Measurements from ENCODE around the gene LPIN1.

The LPIN1 gene

GRCh38 chr2:11746376-11746806 lies at the start of gene LPIN1:
Gene LPIN1, plus strand, starts transcription at chr2:11746632. Its CDS starts 18,910 bp downstream, at chr2:11765542.
- peak; percentile 63 to 82 for DNase-seq (ENCODE audit: extremely low read depth in 1 of 2, low read depth in 1 of 2)

GRCh38 chr2:11696736-11697102 lies 49.7 kb upstream of the LPIN1 start:
- DNase-seq (ENCODE audit: extremely low read depth in 1 of 2, low read depth in 1 of 2): no peak

- no peak for DNase-seq (ENCODE audit: extremely low read depth in 1 of 2, low read depth in 1 of 2)
Observed at GRCh38 chr2:11697103-11697871, 49.1 kb upstream of the LPIN1 start.

- DNase-seq (ENCODE audit: extremely low read depth in 1 of 2, low read depth in 1 of 2): no peak
Observed at GRCh38 chr2:11698009-11698922, 48.2 kb upstream of the LPIN1 start.

GRCh38 chr2:11699686-11700670 lies 46.5 kb upstream of the LPIN1 start:
- DNase-seq (ENCODE audit: extremely low read depth in 1 of 2, low read depth in 1 of 2): no peak

- DNase-seq (ENCODE audit: extremely low read depth in 1 of 2, low read depth in 1 of 2): no peak
Observed at GRCh38 chr2:11701206-11701605, 45.2 kb upstream of the LPIN1 start.

GRCh38 chr2:11701751-11702301 lies 44.6 kb upstream of the LPIN1 start:
- no peak for DNase-seq (ENCODE audit: extremely low read depth in 1 of 2, low read depth in 1 of 2)

GRCh38 chr2:11702946-11703345 lies 43.5 kb upstream of the LPIN1 start:
- no peak for DNase-seq (ENCODE audit: extremely low read depth in 1 of 2, low read depth in 1 of 2)

GRCh38 chr2:11703700-11704099 lies 42.7 kb upstream of the LPIN1 start:
- no peak for DNase-seq (ENCODE audit: extremely low read depth in 1 of 2, low read depth in 1 of 2)

- no peak for DNase-seq (ENCODE audit: extremely low read depth in 1 of 2, low read depth in 1 of 2)
Observed at GRCh38 chr2:11705063-11705462, 41.4 kb upstream of the LPIN1 start.

GRCh38 chr2:11705711-11706110 lies 40.7 kb upstream of the LPIN1 start:
- DNase-seq (ENCODE audit: extremely low read depth in 1 of 2, low read depth in 1 of 2): no peak

- DNase-seq (ENCODE audit: extremely low read depth in 1 of 2, low read depth in 1 of 2): no peak
Observed at GRCh38 chr2:11708106-11708505, 38.3 kb upstream of the LPIN1 start.

GRCh38 chr2:11709293-11709692 lies 37.1 kb upstream of the LPIN1 start:
- DNase-seq (ENCODE audit: extremely low read depth in 1 of 2, low read depth in 1 of 2): no peak

- DNase-seq (ENCODE audit: extremely low read depth in 1 of 2, low read depth in 1 of 2): no peak
Observed at GRCh38 chr2:11710210-11710609, 36.2 kb upstream of the LPIN1 start.

GRCh38 chr2:11710632-11711353 lies 35.6 kb upstream of the LPIN1 start:
- no peak for DNase-seq (ENCODE audit: extremely low read depth in 1 of 2, low read depth in 1 of 2)

GRCh38 chr2:11711354-11711716 lies 35.1 kb upstream of the LPIN1 start:
- no peak for DNase-seq (ENCODE audit: extremely low read depth in 1 of 2, low read depth in 1 of 2)

GRCh38 chr2:11711751-11712150 lies 34.7 kb upstream of the LPIN1 start:
- no peak for DNase-seq (ENCODE audit: extremely low read depth in 1 of 2, low read depth in 1 of 2)

- no peak for DNase-seq (ENCODE audit: extremely low read depth in 1 of 2, low read depth in 1 of 2)
Observed at GRCh38 chr2:11712866-11713265, 33.6 kb upstream of the LPIN1 start.

GRCh38 chr2:11713815-11714214 lies 32.6 kb upstream of the LPIN1 start:
- no peak for DNase-seq (ENCODE audit: extremely low read depth in 1 of 2, low read depth in 1 of 2)
